ENCODE measurements around the gene EPB41L5.
"Not testable (repeated sequence)": the region's sequence is repeated elsewhere in the genome, so short reads cannot be mapped to it uniquely, and the experiment has no call there.

- not testable (repeated sequence) for TF ChIP-seq RB1 (IDR thresholded peaks at IDR 0.05; ENCODE audit: borderline replicate concordance); FOXK2 (IDR thresholded peaks at IDR 0.05); CTCF (IDR thresholded peaks at IDR 0.05 in 2 of 3, conservative IDR thresholded peaks at IDR 0.05 in 1 of 3; ENCODE audit: control insufficient read depth in 2 of 3, extremely low read depth in 1 of 3, insufficient read depth in 1 of 3, low read depth in 3 of 3, low read length in 3 of 3)
Observed at GRCh38 chr2:120199817-120200459, 187.1 kb downstream of the EPB41L5 start.

Measured in GM12878 (cell line).